Kidney glomerular epithelial cell (primary cell): ENCODE data around the gene LYZ.

Experiments used
- DNase-seq: peaks from one replicate; lab custom pipeline; 2025; lab: John Stamatoyannopoulos, UW

LYZ gene

GRCh38 chr12:69338936-69339335 is 9.2 kb upstream of the LYZ start:
- no peak for DNase-seq

GRCh38 chr12:69339999-69340398 is 8.2 kb upstream of the LYZ start:
- no peak for DNase-seq

- DNase-seq: no peak
These were observed 6.9 kb upstream of the LYZ start for GRCh38 chr12:69341328-69341727.

- DNase-seq: no peak
These were observed 5.8 kb upstream of the LYZ start for GRCh38 chr12:69342421-69342820.

GRCh38 chr12:69343357-69343756 is 4.8 kb upstream of the LYZ start:
- no peak for DNase-seq

- DNase-seq: no peak
These were observed 4.1 kb upstream of the LYZ start for GRCh38 chr12:69343885-69344612.

- DNase-seq: no peak
These were observed 3.1 kb upstream of the LYZ start for GRCh38 chr12:69345077-69345476.

GRCh38 chr12:69345742-69346141 is 2.4 kb upstream of the LYZ start:
- DNase-seq: no peak

GRCh38 chr12:69350002-69350626 is 1.9 kb downstream of the LYZ start:
- DNase-seq: no peak

- no peak for DNase-seq
These were observed 2.6 kb downstream of the LYZ start for GRCh38 chr12:69350777-69351176.

GRCh38 chr12:69351462-69352236 is 3.5 kb downstream of the LYZ start:
- DNase-seq: no peak

- DNase-seq: no peak
These were observed 4.7 kb downstream of the LYZ start for GRCh38 chr12:69352904-69353303.

- no peak for DNase-seq
These were observed 6.0 kb downstream of the LYZ start for GRCh38 chr12:69354172-69354555.

- no peak for DNase-seq
These were observed 6.5 kb downstream of the LYZ start for GRCh38 chr12:69354556-69355187.

GRCh38 chr12:69355363-69356028 is 7.3 kb downstream of the LYZ start:
- no peak for DNase-seq

GRCh38 chr12:69359531-69360347 is 11.6 kb downstream of the LYZ start, which contains the start of gene YEATS4:
TSS of gene YEATS4 (plus strand) at chr12:69359743. CDS start at chr12:69359973, 230 bp downstream.
- DNase-seq: peak; percentile 86

GRCh38 chr12:69360348-69360672 is 12.1 kb downstream of the LYZ start:
- DNase-seq: no peak

- no peak for DNase-seq
These were observed 18.6 kb downstream of the LYZ start for GRCh38 chr12:69366796-69367195.

- no peak for DNase-seq
These were observed 20.0 kb downstream of the LYZ start for GRCh38 chr12:69368171-69368570.

GRCh38 chr12:69383074-69383473 is 34.9 kb downstream of the LYZ start:
- DNase-seq: no peak

- no peak for DNase-seq
These were observed 36.9 kb downstream of the LYZ start for GRCh38 chr12:69385038-69385437.
